GM21526 (cell line): ENCODE results near the gene PRORP.
"Not testable (repeated sequence)": the region's sequence is repeated elsewhere in the genome, so short reads cannot be mapped to it uniquely, and the experiment has no call there.

Experiments used
- ATAC-seq: cut with Tn5 transposase; IDR thresholded peaks from one replicate; pipeline ENCODE4 v1.9.1; 2021; ENCODE audit warnings: moderate library complexity; ENCODE audit not compliant: unreplicated experiment, low FRiP score

PRORP gene

DNA sequence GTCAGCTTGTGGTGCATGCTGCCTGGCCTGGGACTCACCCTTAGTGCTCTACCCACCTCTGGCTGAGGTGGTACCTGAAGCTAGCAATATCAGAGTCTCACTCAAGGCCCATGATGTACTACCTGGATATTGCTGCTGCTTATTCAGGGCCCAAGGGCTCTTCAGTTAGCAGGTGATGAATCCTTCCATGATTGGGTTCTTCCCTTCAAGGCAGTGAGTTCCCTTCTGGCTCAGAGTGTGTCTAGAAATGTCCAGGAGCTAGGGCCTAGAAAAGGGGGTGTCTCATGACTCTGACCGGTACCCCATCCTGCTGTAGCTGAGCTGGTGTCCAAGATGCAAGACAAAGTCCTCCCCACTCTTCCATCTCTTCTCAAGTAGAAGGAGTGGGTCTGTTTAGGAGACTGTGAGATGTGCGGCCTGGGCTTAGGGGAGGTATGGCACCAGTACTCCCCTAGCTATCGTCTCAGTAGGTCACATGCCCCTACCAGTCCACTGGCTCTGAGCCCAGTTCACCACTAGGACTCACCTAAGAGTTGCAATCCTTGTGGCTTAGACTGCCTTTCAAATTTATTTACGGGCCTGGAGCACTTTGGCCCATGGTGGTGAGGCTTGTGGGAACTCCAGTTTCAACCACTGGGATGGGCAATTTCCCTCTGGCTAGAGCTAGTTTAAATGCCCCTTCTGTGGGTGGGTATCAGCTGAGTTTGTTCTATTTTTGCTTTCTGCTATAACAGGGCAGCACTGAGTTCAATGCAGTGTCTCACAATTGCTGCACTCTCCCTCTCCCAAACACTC, 12.2 kb downstream of the PRORP start:
- no peak for ATAC-seq

DNA sequence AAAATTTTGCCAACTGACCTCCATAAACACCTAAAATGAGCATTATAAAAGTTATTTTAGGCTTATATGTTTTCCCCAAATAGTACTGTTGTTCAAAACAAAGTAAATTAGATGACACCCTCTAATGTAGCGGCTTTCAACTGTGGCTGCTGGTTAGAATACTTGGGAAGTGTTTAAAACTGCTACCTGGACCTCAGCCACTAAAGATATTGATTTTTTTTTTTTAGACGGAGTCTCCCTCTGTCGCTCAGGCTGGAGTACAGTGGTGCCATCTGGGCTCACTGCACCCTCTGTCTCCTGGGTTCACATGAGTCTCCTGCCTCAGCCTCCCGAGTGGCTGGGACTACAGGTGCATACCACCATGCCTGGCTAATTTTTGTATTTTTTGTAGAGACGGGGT, 16.2 kb downstream of the PRORP start:
- no peak for ATAC-seq

DNA sequence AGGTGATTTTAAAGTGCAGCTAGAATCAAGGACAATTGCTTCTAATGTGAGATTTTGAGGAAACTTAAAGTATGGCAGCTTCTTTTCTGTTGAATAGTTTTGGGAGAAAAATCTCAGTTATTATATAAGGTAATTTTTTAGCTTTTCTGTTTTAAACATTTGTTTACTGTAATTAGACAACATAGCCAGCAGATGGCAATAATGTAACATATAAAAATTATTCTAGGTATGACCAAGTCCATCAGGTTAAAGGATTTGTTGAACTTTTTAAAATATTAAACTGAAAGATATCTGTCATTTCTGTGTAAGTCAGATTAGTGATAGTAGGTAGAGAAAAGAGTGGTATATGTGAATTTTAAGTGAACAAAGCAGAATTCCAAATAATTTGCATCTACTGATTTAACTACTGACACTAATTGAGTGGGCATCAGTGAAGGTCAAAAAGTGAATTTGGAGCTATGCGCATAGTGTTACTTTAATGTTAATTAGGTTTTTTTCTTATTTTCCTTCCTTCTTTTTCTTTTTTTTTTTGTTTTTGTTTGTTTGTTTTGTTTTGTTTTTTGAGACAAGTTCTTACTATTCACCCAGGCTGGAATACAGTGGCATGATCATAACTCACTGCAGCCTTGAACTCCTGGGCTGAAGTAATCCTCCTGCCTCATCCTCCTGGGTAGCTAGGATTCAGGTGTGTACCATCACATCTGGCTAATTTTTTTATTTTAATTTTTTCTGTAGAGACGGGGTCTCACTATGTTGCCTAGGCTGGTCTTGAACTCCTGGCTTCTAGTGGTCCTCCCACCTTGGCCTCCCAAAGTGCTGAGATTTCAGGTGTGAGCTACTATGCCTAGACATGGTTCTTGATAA, 18.6 kb downstream of the PRORP start:
- ATAC-seq, result no peak

DNA sequence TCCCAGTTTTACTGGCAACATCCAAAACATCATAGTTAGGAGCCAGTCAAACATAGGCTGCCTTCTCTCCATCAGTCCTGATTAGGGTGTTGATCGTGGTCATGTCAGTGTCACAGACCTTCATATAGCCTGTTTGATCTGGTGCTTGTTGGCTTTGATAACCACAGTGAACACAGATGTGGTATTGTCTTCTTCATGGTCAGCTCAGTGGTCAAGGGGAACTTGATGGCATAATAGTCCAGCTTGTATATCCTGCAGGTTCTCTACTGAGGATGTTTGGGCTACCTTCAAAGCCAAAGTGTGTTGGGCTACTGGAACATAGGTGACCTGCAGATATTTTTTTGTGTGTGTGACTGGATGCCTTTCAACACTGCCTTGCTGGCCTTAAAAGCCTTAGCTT, 21.7 kb downstream of the PRORP start:
- no peak for ATAC-seq

DNA sequence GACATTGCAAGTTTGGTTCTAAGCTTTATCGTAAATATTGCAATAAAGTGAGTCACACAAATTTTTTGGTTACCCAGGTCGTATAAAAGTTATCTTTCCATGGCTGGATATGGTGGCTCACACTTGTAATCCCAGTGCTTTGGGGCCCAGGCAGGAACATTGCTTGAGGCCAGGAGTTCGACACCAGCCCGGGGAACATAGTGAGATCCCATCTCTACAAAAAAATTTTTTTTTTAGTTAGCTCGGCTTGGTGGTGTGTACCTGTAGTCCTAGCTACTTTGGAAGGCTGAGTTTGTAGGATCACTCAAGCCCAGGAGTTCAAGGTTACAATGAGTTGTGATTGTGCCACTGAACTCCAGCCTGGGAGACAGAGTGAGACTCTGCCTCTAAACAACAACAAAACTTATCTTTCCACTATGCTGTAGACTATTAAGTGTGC, 24.4 kb downstream of the PRORP start:
- ATAC-seq, result no peak

DNA sequence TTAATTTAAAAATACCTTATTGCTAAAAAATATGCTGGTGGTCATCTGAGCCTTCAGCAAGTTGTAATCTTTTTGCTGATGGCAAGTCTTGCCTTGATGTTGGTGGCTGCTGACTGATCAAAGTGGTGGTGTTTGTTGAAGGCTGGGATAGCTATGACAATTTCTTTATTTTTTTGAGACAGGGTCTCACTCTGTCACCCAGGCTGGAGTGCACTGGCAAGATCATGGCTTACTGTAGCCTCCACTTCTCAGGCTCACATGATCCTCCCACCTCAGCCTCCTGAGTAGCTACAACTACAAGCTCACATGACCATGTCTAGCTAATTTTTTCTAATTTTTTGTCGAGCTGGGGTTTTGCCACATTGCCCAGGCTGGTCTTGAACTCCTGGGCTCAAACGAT, 24.8 kb downstream of the PRORP start:
- ATAC-seq, result no peak

DNA sequence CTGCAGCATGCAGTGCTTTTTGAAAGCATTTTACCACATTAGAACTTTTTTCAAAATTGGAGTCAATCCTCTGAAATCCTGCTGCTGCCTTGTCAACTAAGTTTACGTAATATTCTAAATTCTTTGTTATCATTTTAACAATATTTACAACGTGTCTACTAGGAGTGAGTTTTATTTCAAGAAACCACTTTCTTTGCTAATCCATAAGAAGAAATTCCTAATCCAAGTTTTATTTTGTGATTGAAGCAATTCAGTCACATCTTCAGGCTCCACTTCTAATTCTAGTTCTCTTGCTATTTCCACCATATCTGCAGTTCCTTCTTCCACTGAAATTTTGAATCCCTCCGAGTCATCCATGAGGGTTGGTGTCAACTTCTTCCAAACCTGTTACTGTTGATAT, 25.4 kb downstream of the PRORP start:
- no peak for ATAC-seq

DNA sequence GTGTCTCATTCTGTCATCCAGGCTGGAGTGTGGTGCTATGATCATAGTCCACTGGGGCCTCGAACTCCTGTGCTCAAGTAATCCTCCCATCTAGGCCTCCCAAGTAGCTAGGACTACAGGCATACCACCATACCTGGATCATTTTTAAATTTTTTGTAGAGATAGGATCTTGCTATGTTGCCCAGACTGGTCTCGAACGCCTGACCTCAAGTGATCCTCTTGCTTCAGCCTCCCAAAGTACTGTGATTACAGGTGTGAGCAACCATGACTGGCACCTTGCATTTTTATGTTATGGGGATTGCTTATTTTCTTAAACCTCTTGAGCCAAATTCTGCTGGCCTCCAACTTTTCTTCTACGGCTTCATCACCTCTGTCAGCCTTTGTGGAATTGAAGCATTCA, 26.9 kb downstream of the PRORP start:
- no peak for ATAC-seq

DNA sequence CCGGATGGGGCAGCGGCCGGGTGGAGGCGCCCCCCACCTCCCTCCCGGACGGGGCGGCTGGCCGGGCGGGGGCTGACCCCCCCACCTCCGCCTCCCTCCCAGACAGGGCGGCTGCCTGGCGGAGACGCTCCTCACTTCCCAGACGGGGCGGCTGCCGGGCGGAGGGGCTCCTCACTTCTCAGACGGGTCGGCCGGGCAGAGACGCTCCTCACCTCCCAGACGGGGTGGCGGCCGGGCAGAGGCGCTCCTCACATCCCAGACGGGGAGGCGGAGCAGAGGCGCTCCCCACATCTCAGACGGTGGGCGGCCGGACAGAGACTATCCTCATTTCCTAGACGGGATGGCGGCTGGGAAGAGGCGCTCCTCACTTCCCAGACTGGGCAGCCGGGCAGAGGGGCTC, 30.2 kb downstream of the PRORP start:
- ATAC-seq, result not testable (repeated sequence)

DNA sequence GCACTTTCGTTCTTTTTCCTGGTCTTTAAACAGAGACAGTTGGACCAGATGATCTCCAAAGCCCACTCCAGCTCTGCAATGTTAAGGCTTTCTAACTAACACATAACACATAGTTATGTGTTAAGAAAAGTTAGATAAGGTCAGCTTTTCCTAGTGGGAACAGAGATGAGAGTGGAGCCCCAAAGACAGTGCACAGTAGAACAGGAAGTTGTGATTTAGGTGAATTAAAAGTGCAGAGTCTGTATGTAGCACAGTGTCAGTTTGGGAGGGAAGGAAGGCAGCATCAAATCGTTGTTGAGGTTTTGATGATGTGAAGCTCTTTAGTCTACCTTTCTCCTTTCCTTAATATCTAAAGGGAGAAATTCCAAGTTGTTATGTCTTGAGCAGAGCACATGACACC, 31.7 kb downstream of the PRORP start:
- ATAC-seq, result no peak

DNA sequence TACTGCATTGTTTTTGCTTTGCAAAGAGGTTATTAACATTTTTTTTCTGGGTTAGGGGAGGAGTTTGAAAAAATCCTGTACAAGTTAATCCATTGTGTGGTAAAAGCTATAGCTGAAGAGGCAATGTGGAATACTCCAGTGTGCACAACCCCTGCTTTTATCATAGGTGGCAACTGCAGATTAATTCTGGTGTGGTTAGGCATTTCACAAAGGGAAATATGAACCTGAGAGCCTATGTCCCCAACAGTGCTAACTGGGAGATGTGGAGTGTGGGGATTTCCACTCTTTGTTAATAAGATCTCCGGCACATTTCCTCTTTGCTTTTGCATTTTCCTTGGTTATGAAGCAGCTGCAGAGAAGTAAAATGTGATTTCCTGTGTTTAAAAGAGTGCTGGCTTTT, 33.6 kb downstream of the PRORP start:
- ATAC-seq, result no peak

DNA sequence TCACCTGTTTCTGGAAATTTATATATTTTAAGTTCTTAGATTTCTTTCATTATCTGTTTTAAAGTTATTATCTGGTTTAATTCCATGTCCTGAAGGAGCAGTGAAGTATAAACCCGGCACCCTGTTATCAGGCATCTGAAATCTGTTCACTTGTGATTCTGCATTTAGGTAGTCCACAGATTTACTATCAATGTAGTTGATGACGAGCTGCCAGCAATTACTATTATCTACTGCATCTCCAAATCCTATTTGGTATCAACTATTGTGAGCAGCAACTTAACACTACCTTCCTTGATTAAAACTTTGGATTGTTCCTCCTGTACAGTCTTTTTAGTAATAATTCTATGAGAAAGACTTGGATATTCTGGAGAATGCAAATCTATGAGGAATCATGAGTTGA, 36.1 kb downstream of the PRORP start:
- no peak for ATAC-seq

DNA sequence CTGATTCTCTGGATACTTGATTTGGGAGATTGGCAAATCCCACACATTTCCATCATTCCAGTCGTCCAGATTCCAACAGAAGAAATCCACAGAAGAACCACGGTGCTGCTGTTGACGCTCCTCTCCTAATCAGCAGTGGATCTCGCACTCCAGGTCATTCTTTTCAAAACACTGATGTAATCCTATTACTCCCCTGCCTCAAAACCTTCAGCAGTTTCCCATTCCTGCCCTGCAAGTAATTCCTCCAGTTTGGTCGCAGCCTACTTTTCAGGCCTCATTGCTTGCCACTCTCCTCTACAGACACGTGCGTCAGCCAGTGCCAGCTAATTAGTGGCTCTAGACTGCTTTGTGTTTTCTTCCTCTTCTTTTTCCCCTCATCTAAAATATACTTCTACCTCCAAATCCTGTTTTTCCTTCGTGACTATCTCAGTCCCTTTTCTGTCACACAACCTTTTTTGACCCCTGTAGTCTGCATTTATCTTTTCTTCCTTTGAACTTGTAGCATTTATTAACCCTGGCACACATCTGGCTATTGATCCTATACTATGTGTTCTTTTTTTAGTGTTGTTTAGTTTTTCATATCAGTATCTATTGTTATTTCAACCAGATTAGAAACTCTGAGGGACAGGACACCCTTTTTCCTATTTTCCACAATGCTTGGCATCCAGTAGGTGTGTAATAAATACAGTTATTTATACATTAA, 36.8 kb downstream of the PRORP start:
- ATAC-seq, result no peak

DNA sequence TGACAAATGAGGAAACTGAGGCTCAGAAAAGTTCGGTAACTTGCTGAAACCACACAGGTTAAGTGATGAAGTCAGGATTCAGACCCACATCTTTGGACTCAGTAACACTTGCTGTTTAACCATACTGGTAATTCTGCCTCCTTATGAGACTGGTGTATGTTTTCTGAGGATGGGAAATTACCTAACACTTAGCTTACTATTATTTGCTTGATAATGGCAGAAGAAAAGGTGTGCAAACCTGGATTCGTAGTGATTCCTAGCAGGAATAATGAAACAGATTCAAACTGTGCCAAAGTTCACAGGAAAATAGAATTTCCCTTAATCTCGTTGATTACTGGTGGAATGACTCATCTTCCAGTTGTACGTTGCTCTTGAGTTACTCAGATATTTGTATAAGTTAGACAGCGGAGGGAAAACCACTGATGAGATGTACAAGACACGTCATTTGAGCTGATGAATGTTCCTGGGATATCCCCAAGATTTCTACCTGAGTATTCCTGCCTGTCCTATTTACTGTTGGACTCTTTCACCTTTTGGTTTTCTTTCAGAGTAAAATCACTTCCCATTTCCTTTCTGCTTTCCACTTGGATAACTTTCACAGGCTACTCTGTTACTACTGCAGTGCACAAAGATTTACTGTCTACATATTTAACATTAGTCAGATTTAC, 37.5 kb downstream of the PRORP start:
- ATAC-seq, result no peak

DNA sequence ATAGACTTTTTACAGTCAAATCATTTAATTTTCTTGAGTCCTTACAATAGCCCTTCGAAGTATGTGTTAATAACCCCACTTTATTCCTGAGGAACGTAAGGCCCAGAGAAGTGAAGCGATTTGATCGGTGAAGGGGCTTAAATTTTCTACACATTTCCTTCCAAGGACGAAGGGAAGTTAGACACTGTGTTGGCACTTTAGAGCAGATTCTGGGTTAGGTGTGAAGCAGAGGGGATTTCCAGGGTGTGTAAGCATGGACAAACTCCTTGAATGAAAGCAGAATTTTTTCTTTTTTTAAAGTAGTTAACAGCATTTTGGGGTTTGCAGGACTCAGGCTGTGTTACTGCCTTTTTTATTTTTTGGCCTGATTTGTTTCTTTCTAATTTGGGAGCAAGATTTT, 38.9 kb downstream of the PRORP start:
- ATAC-seq, result no peak

DNA sequence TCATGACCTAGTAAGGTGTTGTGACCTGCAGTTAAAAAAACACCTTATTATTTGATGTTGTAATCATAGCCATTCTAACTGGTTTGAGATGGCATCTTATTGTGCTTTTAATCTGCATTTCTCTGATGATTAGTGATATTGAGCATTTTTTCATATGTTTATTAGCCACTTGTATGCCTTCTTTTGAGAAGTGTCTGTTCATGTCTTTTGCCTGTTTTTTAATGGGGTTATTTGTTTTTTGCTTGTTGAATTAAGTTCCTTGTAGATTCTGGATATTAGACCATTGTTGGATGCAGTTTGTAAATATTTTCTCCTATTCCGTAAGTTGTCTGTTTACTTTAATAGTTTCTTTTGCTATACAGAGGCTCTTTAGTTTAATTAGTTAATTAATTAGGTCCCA, 41.0 kb downstream of the PRORP start:
- no peak for ATAC-seq

DNA sequence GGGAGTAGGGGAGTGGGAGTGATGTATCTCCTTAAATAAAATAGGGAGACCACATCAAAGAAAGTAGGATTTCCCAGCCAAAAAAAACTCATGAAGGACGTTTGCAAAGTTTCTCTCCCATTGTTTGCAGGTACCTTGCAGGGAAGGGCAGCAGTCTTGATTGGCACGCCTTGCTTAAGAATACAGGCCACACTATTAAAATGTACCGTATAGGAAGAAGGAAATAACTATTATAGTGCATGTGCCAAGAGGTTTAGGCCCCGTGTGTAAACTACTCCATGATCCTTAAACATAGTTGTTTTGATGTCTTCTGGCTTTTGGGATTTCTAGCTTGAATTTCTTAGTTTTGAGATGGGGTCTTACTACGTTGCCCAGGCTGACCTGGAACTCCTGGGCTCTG, 42.5 kb downstream of the PRORP start:
- ATAC-seq, result no peak

DNA sequence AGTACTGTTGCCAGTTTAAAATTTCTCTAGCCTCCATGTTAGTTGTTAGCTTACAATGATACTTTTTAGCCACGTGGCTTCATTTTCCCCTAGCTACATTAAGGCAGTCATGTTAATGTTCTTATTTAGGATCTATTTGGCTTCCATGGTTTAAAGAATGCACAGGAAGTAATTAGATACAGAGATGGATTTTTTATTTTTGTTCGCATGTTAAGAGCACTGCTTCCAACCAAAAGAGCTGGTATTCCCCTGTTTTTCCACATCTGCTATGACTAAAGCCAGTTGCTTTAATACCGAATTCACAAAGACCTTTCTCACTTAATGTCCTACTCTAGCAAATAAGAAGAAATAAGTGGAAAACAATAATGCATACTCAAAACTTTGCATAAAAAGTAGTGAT, 45.1 kb downstream of the PRORP start:
- ATAC-seq, result no peak
